ENCODE results near the gene CACNA1C.

Gene CACNA1C

GRCh38 chr12:2396448-2396871, 343.7 kb downstream of the CACNA1C start:
- peak; percentile 21 for DNase-seq

- DNase-seq, result no peak
Observed at GRCh38 chr12:2397356-2398045, 344.7 kb downstream of the CACNA1C start.

DNA sequence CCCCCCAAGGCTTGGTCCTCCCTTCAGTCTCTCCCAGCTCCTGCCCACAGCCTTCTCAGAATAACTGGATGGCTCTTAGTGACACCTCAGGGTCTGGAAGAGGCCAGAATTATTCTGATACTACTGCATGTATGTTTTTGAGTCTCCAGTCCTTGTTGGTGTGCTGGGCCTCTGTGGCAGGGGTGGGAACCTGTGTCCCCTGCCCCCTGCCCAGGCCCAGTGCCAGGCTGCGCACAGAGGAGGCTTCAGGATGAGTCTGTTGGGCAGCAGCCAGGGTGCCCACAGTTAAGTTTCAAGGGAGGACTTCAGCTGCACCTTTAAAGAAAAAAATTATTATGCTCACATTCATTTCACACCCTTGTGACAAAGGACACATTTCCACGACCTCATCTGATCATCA, 348.3 kb downstream of the CACNA1C start:
- DNase-seq, result no peak

DNA sequence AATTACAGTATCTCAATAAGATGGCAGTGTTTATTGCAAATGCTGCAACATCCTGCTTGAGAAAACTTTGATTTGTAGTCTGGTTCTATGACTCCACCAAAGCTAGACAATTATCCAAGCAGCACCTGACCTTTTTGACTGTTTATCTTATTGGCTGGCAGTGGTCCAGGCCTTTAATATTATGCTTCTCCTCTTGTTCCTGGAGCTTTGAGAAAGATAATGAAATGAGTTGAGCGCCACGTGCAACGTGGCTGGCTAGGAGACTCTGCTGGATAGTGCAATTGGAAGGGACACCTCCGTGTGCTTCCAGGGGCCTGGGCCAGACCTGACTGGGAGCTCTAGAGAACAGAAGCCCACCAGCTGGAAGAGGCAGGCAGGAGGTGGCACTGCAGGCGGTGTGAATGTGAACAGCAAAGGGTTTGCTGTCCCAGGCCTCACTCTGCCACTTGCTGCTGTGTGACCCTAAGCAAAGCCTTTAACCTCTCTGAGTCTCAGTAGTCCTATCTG, 349.3 kb downstream of the CACNA1C start:
- no peak for DNase-seq

GRCh38 chr12:2403221-2403976, 350.6 kb downstream of the CACNA1C start:
- no peak for DNase-seq

- no peak for DNase-seq
Observed at GRCh38 chr12:2405039-2405438, 352.3 kb downstream of the CACNA1C start.

DNA sequence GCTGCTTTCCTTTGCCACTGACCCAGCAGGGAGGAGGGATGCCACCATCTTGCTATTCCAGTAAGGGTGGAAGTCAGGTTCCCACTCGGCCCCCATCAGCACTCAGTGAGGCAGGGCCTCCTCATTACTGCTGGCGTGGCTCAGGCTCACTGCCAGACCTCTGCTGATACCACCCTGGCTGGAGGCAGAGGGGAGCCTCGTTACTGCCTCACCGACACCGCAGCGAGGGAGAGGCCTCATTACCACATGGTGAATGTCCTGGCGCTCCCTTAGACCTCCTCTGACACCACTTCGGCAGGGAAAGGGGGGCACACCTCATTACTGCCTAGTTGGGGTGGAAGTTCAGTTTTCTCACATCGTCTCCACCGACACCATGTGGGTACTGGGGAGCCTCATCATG, 354.1 kb downstream of the CACNA1C start:
- no peak for DNase-seq

DNA sequence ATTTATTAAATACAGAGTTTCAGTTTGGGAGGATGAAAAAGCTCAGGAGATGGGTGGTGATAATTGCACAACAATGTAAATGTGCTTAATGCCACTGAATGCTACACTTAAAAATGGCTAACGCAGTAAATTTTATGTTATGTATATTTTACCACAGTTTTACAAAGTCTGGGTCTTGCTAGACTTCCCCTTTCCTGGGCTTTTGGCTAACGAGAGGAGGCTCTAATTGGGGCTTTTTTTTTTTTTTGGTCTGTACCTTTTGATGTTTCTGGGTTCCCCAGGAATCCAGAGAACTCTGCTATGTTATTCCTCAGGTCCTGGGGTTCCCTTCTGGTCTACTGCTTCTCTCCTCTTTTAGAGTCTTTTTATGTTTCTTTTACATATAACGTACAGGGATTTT, 355.5 kb downstream of the CACNA1C start:
- no peak for DNase-seq

- DNase-seq, result no peak
Observed at GRCh38 chr12:2409656-2410265, 357.0 kb downstream of the CACNA1C start.

DNA sequence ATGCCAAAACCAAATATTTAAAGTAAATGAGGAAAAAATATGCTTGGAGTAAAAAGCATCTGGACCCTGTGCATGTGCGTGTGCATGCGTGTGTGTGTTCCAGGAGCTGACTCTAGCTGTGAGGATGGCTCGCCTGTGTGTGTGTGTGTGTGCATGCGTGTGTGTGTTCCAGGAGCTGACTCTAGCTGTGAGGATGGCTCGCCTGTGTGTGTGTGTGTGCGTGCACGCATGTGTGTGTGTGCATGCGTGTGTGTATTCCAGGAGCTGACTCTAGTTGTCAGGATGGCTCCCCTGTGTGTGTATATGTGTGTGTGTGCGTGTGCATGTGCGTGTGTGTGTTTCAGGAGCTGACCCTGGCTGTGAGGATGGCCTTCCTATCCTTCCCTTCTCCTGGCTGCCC, 357.7 kb downstream of the CACNA1C start:
- DNase-seq, result no peak

DNA sequence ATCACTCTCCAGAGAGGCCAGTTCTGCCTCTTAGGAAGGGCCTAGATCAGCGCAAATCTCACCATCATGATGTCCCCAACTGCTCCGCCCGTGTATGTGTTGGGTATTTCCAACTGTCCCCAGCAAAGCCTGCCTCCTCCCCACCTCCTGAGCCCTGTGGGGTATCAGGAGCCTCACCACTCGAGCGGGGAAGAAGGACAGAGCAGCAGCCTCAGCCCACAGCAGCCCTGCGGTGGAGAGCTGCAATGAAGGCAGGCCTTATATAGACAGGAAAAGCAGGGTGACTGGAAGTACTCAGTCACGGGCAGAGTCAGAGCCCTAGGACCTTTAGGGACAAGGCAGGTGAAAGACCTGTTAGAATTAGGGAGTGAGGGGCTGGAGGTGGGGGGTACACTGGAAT, 358.2 kb downstream of the CACNA1C start:
- DNase-seq, result no peak

- DNase-seq, result no peak
Observed at GRCh38 chr12:2411616-2412304, 359.0 kb downstream of the CACNA1C start.

- DNase-seq, result no peak
Observed at GRCh38 chr12:2412305-2412643, 359.5 kb downstream of the CACNA1C start.

DNA sequence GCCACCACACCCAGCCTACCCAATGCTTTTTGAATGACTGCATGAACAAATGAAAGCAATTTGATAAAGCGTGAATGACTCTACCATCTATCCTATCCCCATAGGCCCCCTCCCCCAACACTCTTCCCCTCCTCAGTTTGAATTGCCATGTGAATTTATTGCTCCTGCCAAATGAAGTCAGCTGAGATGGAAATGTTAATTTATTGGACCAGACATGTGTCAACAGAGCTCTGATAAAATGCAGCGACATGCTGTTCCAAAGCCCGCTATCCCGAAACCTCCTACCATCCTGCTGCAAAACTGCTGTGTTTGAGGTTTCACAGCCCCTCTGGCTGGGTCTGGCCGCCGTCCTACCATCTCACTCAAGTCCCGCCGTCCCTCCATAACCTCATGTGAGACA, 360.5 kb downstream of the CACNA1C start:
- DNase-seq, result no peak

GRCh38 chr12:2413999-2414792, 361.4 kb downstream of the CACNA1C start:
- no peak for DNase-seq

DNA sequence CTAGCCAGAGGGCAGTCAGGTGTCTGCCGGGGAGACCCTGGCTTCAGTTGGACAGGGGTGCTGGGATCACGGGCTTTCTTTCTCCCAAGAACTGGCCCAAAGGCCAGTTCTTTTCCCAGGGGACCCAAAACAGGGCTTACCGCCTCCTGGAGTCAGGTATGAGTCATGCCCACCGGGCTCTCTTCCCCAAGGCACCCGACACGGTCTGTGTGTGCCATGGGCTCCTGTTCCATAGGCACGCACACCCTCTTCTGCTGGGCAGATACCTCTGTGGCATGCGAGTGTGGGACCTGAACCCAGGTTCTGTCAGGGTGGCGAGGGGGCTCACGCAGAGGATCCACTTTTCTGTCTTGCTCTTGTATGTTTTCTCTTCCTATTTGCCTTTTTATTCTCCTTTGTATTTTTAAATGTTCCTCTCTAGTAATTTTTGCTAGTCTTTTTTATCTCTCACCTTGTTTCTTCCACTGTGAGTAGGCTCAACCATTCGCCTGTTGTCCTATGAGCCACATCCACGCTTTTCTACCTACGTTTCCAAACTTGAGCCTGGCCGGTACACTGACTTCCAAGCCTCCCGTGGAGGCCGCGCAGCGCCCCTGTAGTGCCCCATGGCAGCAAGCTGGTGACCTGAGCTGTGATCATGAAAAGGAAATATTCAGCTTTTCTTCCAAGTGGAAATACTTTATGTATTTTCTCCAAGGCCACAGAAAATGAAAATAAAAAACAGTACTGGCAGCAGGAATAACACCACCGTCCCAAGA, 362.2 kb downstream of the CACNA1C start:
- peak; percentile 24 for DNase-seq

DNA sequence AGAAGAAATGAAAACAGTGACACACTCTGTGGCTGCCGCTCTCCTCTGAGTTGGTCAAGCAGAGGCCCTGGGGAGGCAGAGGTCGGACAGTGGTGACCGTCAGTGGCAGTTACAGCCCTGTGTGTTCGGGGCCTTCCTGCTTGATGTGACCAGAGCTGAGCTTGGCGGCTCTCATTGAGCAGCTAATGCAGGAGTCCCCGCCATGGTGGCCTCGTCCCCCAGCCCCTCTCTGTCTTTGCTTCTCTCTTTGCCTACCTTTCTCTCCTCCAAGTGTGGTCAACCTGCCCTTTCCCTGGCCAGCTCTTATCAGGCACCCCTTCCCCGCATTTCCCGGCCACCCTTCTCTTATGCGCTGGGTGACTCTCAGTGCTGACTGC, 362.8 kb downstream of the CACNA1C start:
- no peak for DNase-seq

- DNase-seq, result no peak
Observed at GRCh38 chr12:2416158-2416557, 363.4 kb downstream of the CACNA1C start.

DNA sequence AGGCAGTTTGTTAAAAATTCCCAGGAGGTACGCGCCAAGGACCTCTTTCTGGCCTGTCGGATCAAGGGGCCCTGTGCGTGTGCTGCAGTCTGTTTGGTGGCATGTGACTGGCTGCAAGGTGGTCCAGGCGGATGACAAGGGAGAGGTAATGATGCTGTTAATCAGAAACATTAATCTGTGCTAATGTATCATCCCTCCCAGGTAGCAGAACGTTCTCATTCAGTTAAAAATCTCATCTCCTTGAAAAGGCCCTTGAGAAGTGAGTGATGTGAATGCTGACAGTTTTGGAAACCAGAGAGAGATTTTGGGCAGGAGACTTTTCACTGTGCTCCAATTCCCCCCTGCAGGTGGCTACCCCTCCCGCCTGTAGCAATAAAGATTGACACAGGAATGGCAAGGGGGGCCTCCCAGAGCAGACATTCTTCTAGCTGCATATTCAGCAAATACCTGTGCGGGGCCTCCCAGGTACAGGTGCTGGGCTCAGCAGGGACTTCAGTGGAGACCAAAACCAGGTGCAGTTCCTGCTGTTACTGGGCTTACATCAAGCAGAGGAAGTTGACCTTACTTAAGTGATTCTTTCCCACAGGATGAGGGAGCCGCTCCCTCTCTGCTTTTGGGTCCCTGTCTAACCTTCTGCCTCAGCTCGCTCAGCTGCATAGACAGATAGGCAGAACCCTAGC, 364.8 kb downstream of the CACNA1C start:
- DNase-seq, result no peak

GRCh38 chr12:2418579-2418978, 365.8 kb downstream of the CACNA1C start:
- no peak for DNase-seq

- no peak for DNase-seq
Observed at GRCh38 chr12:2422591-2422990, 369.8 kb downstream of the CACNA1C start.
